Thyroid gland (tissue), 4 donors: ENCODE data around the gene PREX1.

Source experiments
- POLR2A ChIP-seq, 2 donors: fragments of 450-650 bp; IDR thresholded peaks; one replicate each; pipeline ENCODE4 v1.6.1; 2017; ENCODE audit warnings: antibody characterized with exemption in 2 of 2, mild to moderate bottlenecking in 2 of 2, moderate library complexity in 1 of 2
- TF ChIP-seq, protein P1 (sequence below), 6 experiments: fragments of 200-600 bp in 3 of 6; fragments of 450-650 bp in 3 of 6; sonication (generic) in 3 of 6; IDR thresholded peaks; one replicate each; pipeline ENCODE4 v1.5.1; 2016 to 2019; ENCODE audit warnings: antibody characterized with exemption in 6 of 6, mild to moderate bottlenecking in 2 of 6, inconsistent platforms in 1 of 6, moderate library complexity in 1 of 6

DNA sequence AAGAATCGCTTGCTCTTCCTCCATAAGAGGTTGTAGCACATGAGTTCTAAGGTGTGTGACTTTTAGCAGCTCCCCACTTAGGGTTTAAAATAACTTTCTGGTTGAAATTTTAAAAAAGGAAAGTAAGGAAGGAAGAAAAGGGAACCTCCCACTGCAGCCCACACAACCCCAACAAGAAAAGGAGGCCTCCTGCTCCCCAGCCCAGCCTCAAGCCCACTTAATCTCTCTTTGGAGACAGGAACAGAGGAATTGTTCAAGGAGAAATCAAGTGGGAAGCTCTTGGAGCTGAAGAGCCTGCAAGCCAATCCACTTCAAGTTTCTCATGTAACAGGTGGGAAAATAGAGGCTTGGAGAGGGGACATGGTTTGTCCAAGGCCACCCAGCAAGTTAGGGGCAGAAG, 39.1 kb upstream of the PREX1 start:
- TF ChIP-seq, protein P1, sequence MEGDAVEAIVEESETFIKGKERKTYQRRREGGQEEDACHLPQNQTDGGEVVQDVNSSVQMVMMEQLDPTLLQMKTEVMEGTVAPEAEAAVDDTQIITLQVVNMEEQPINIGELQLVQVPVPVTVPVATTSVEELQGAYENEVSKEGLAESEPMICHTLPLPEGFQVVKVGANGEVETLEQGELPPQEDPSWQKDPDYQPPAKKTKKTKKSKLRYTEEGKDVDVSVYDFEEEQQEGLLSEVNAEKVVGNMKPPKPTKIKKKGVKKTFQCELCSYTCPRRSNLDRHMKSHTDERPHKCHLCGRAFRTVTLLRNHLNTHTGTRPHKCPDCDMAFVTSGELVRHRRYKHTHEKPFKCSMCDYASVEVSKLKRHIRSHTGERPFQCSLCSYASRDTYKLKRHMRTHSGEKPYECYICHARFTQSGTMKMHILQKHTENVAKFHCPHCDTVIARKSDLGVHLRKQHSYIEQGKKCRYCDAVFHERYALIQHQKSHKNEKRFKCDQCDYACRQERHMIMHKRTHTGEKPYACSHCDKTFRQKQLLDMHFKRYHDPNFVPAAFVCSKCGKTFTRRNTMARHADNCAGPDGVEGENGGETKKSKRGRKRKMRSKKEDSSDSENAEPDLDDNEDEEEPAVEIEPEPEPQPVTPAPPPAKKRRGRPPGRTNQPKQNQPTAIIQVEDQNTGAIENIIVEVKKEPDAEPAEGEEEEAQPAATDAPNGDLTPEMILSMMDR (IDR thresholded peaks at IDR 0.05) = no peak
- TF ChIP-seq POLR2A (IDR thresholded peaks at IDR 0.05) = no peak
